T-helper 1 cell treated with Interleukin-12 subunit alpha and Interleukin-12 subunit beta and Interleukin-4 antibody, amounts not matched to agents 30 μg/mL and 1 μg/mL, for 36 hours (primary cell): ENCODE data around the gene NAGK.

ENCODE experiments used
- H3K27ac Mint-ChIP-seq: one replicate; pipeline ENCODE4 v1.8.0; 2021; ENCODE audit warnings: mild to moderate bottlenecking, mixed read lengths
- H3K27me3 Mint-ChIP-seq: one replicate; pipeline ENCODE4 v1.8.0; 2021; ENCODE audit warnings: low read depth, mixed read lengths
- H3K36me3 Mint-ChIP-seq: one replicate; pipeline ENCODE4 v1.8.0; 2021; ENCODE audit warnings: low read depth, mixed read lengths
- H3K4me1 Mint-ChIP-seq: one replicate; pipeline ENCODE4 v1.8.0; 2021; ENCODE audit warnings: low read depth, mixed read lengths
- H3K4me3 Mint-ChIP-seq: one replicate; pipeline ENCODE4 v1.8.0; 2021; ENCODE audit warnings: mild to moderate bottlenecking, moderate library complexity, mixed read lengths
- H3K9me3 Mint-ChIP-seq: one replicate; pipeline ENCODE4 v1.8.0; 2021; ENCODE audit warnings: mixed read lengths

The NAGK gene

GRCh38 chr2:71120195-71120594 is 51.7 kb downstream of the NAGK start:
- H3K9me3 Mint-ChIP-seq, result no peaks in the 10 kb centered on the region
- H3K27ac Mint-ChIP-seq, result no peak overlapping the region
- H3K27me3 Mint-ChIP-seq, result no peaks in the 10 kb centered on the region
- no peaks in the 10 kb centered on the region for H3K4me1 Mint-ChIP-seq
- no peak overlapping the region for H3K4me3 Mint-ChIP-seq
- H3K36me3 Mint-ChIP-seq, result peaks cover 21% of the 10 kb centered on the region

DNA sequence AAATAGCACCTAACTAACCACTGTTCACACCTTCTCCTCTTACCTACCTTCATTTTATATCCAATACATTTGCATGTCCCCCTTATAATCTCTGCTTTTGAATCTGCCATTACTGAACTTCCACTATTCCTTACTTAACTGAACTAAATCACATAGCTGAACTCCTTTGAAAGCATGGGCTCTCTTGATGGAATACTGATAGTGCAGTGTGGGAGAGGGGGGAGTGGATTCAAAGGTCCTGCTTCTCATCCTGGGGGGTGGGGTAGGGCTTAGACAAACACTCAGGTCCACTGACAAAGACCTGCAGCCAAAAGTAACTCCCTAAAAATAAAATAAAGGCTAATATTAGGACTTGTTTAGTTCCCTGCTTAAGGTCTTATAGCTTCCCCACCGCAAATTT is 53.0 kb downstream of the NAGK start:
- H3K36me3 Mint-ChIP-seq, result peaks cover 21% of the 10 kb centered on the region
- H3K4me1 Mint-ChIP-seq, result no peaks in the 10 kb centered on the region
- no peak overlapping the region for H3K4me3 Mint-ChIP-seq
- H3K9me3 Mint-ChIP-seq, result no peaks in the 10 kb centered on the region
- H3K27me3 Mint-ChIP-seq, result no peaks in the 10 kb centered on the region
- no peak overlapping the region for H3K27ac Mint-ChIP-seq

- H3K36me3 Mint-ChIP-seq, result peaks cover 21% of the 10 kb centered on the region
- H3K27ac Mint-ChIP-seq, result no peak overlapping the region
- H3K4me1 Mint-ChIP-seq, result no peaks in the 10 kb centered on the region
- H3K27me3 Mint-ChIP-seq, result no peaks in the 10 kb centered on the region
- H3K9me3 Mint-ChIP-seq, result no peaks in the 10 kb centered on the region
- H3K4me3 Mint-ChIP-seq, result no peak overlapping the region
Measured at GRCh38 chr2:71122387-71123298, 54.2 kb downstream of the NAGK start.

DNA sequence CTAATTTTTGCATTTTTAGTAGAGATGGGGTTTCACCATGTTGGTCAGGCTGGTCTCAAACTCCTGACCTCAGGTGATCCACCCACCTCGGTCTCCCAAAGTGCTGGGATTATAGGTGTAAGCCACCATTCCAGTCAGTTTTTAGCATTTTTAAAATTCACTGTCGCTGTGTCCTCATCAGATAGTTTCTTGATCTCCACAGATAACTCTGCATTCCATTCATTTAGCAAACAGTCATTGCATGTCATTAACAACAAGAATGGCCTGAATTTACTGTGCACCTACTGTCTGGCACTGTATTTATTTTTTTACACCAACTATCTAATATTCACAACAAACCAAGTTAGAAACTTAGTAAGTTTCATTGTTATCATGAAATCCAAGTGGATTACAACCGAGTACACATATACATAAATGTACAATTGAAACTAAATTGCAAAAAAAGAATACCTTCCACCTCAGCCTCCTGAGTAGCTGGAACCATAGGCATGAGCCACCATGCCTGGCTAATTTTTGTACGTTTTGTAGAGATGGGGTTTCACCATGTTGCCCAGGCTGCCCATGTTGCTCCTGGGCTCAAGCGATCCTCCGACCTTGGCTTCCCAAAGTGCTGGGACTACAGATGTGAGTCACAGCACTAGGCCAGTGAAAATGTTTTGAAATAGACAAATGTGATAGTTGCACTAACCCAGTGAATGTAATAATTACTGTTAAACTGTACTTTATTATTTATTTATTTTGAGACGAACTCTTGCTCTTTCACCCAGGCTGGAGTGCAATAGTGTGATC is 57.3 kb downstream of the NAGK start:
- Mint-ChIP-seq H3K27ac (no peak overlapping the region), H3K27me3 (no peaks in the 10 kb centered on the region), H3K9me3 (no peaks in the 10 kb centered on the region), H3K4me3 (no peak overlapping the region), H3K36me3 (peaks cover 12% of the 10 kb centered on the region), H3K4me1 (peaks cover 9% of the 10 kb centered on the region)

DNA sequence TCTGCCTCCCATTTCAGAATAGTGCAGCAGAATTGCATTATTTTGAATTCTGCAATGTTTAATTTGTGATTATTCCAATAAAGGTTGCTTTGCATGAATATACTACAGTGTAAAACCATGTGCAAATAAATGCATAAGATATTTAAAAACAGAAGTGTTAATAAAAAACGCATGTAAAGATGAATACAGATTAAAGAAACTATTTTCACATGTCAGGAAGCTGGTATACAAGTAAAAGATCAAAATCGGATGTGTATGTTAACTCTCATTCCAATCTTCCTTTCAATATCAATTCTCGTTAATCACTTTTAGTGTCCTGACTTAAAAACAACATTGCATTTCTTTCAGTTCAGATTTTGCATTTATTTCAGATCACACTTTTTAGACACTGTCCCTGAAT is 58.5 kb downstream of the NAGK start:
- Mint-ChIP-seq H3K27ac (no peak overlapping the region), H3K4me1 (peaks cover 9% of the 10 kb centered on the region), H3K9me3 (no peaks in the 10 kb centered on the region), H3K27me3 (no peaks in the 10 kb centered on the region), H3K36me3 (peaks cover 11% of the 10 kb centered on the region), H3K4me3 (no peak overlapping the region)
